G401 (cell line): ENCODE data around the gene LYRM4. TPM values are rescaled to one million over a fixed set of nuclear protein-coding genes. Genes with fewer than 3 reads are reported as not detected.
"Not testable (repeated sequence)": the region's sequence is repeated elsewhere in the genome, so short reads cannot be mapped to it uniquely, and the experiment has no call there.

ENCODE experiments used
- DNase-seq: peaks from one replicate; pipeline ENCODE4 v3.0.0-alpha.2; 2015; ENCODE audit warnings: low spot score
- in situ Hi-C: cut with HindIII; loops from 2 replicates; pipeline ENCODE4 v1.10.0; 2016; ENCODE audit warnings: low sequenced_read_pairs, mixed read lengths
- total RNA-seq: library from RNA; depleted of rRNA; stranded (reverse); fragments of >200 nt; shearing (Covaris generic); gene quantifications from 2 replicates; pipeline ENCODE4 v1.2.3, GENCODE V29; 2014; rRNA removed

Gene LYRM4
- total RNA-seq, 1 experiment from 2014 or later, result 39.1 TPM

GRCh38 chr6:5078121-5078669 lies 182.6 kb downstream of the LYRM4 start:
- no peak for DNase-seq
- in situ Hi-C loops, result no loop called here

GRCh38 chr6:5076931-5077330 lies 183.8 kb downstream of the LYRM4 start:
- no peak for DNase-seq
- in situ Hi-C loops, result no loop called here

GRCh38 chr6:5073992-5074391 lies 186.8 kb downstream of the LYRM4 start:
- in situ Hi-C loops, result no loop called here
- no peak for DNase-seq

GRCh38 chr6:5072440-5072839 lies 188.3 kb downstream of the LYRM4 start:
- DNase-seq, result no peak
- in situ Hi-C loops, result no loop called here

- no peak for DNase-seq
- in situ Hi-C loops, result no loop called here
Observed at GRCh38 chr6:5071216-5071615, 189.5 kb downstream of the LYRM4 start.

GRCh38 chr6:5068153-5068751 lies 192.5 kb downstream of the LYRM4 start:
- in situ Hi-C loops, result no loop called here
- DNase-seq, result no peak

GRCh38 chr6:5067305-5067704 lies 193.4 kb downstream of the LYRM4 start:
- no peak for DNase-seq
- in situ Hi-C loops, result no loop called here

- in situ Hi-C loops, result no loop called here
- DNase-seq, result no peak
Observed at GRCh38 chr6:5066456-5067093, 194.2 kb downstream of the LYRM4 start.

- in situ Hi-C loops, result no loop called here
- DNase-seq, result no peak
Observed at GRCh38 chr6:5063617-5064016, 197.1 kb downstream of the LYRM4 start.

GRCh38 chr6:5061152-5061551 lies 199.6 kb downstream of the LYRM4 start:
- DNase-seq, result no peak
- in situ Hi-C loops, result no loop called here

- DNase-seq, in situ Hi-C loops: not testable (repeated sequence)
Observed at GRCh38 chr6:5060439-5060838, 200.3 kb downstream of the LYRM4 start.

- no peak for DNase-seq
- in situ Hi-C loops, result no loop called here
Observed at GRCh38 chr6:5059036-5059896, 201.5 kb downstream of the LYRM4 start.

Other genes with a start within 250 kb of the LYRM4 start
- 0.25 and 0.58 TPM in 2 replicates for gene PPP1R3G, start 175.6 kb downstream of the LYRM4 start, total RNA-seq
- gene FARS2, start 563 bp upstream of the LYRM4 start, total RNA-seq, result 17.7 and 23.8 TPM in 2 replicates